HepG2 (cell line): ENCODE data around the gene TWNK. TPM values are rescaled to one million over a fixed set of nuclear protein-coding genes. Genes with fewer than 3 reads are reported as not detected.

Experiments
- AKAP8 ChIP-seq: sonication (generic); formaldehyde crosslinking; IDR thresholded peaks from 2 replicates; pipeline ENCODE4 v1.5.1; 2020; ENCODE audit warnings: mild to moderate bottlenecking, missing genetic modification reagents
- ATM ChIP-seq: fragments of 450-650 bp; IDR thresholded peaks from 2 replicates; pipeline ENCODE4 v1.7.1; 2017; ENCODE audit warnings: mild to moderate bottlenecking, borderline replicate concordance
- BCL6 ChIP-seq: IDR thresholded peaks from 2 replicates; pipeline ENCODE4 v1.6.1; 2016; ENCODE audit warnings: missing genetic modification reagents, missing compliant biosample characterization
- BHLHE40 ChIP-seq: IDR thresholded peaks from 2 replicates; pipeline ENCODE4 v1.6.1; 2011; ENCODE audit warnings: low read length, improper control_type of control experiment
- CEBPB ChIP-seq: IDR thresholded peaks from 2 replicates; pipeline ENCODE4 v1.6.1; 2011; ENCODE audit warnings: low read depth, low read length, improper control_type of control experiment, borderline replicate concordance
- DMAP1 ChIP-seq: IDR thresholded peaks from 2 replicates; pipeline ENCODE4 v1.6.1; 2016
- FOXA3 ChIP-seq: IDR thresholded peaks from 2 replicates; pipeline ENCODE4 v1.6.1; 2016; ENCODE audit warnings: missing genetic modification reagents, missing compliant biosample characterization
- HNRNPL ChIP-seq: fragments of 200-400 bp; formaldehyde crosslinking; IDR thresholded peaks from 2 replicates; pipeline ENCODE4 v1.6.1; 2017; ENCODE audit warnings: mild to moderate bottlenecking, low read depth, low read length
- KLF13 ChIP-seq: sonication (generic); formaldehyde crosslinking; IDR thresholded peaks from 2 replicates; pipeline ENCODE4 v1.4.0; 2020; ENCODE audit warnings: mild to moderate bottlenecking, missing genetic modification reagents
- MEIS1 ChIP-seq: sonication (generic); formaldehyde crosslinking; IDR thresholded peaks from 2 replicates; pipeline ENCODE4 v1.9.0; 2021; ENCODE audit warnings: mild to moderate bottlenecking, missing genetic modification reagents, moderate library complexity, borderline replicate concordance
- NR2C2 ChIP-seq: sonication (generic); formaldehyde crosslinking; IDR thresholded peaks from 2 replicates; pipeline ENCODE4 v1.4.0; 2020; ENCODE audit warnings: missing genetic modification reagents, mild to moderate bottlenecking, moderate library complexity, borderline replicate concordance
- POLR2AphosphoS5 ChIP-seq: IDR thresholded peaks from 2 replicates; pipeline ENCODE4 v1.6.1; 2012; ENCODE audit warnings: low read depth, low read length
- PRMT3 ChIP-seq: sonication (generic); formaldehyde crosslinking; IDR thresholded peaks from 2 replicates; pipeline ENCODE4 v1.8.1; 2022; ENCODE audit warnings: low read depth, mild to moderate bottlenecking, moderate library complexity, missing genetic modification reagents, borderline replicate concordance
- RBM22 ChIP-seq: fragments of 200-400 bp; formaldehyde crosslinking; optimal IDR thresholded peaks from 2 replicates; pipeline ENCODE3; 2017; ENCODE audit warnings: mild to moderate bottlenecking, low read length, moderate library complexity
- SPEN ChIP-seq: sonication (generic); formaldehyde crosslinking; IDR thresholded peaks from 2 replicates; pipeline ENCODE4 v1.5.1; 2020; ENCODE audit warnings: low read depth, mild to moderate bottlenecking, missing genetic modification reagents
- SRSF9 ChIP-seq: fragments of 200-400 bp; formaldehyde crosslinking; IDR thresholded peaks from 2 replicates; pipeline ENCODE4 v1.6.1; 2018; ENCODE audit warnings: borderline replicate concordance, mild to moderate bottlenecking, low read depth, low read length; ENCODE audit not compliant: insufficient read depth, poor library complexity, severe bottlenecking
- THYN1 ChIP-seq: sonication (generic); formaldehyde crosslinking; IDR thresholded peaks from 2 replicates; pipeline ENCODE4 v1.8.1; 2023; ENCODE audit warnings: low read depth, mild to moderate bottlenecking, moderate library complexity, missing genetic modification reagents, borderline replicate concordance
- ZNF430 ChIP-seq: sonication (generic); formaldehyde crosslinking; IDR thresholded peaks from 2 replicates; pipeline ENCODE4 v1.9.0; 2021; ENCODE audit warnings: mild to moderate bottlenecking, missing genetic modification reagents
- ZNF713 ChIP-seq: sonication (generic); formaldehyde crosslinking; IDR thresholded peaks from 2 replicates; pipeline ENCODE4 v1.4.0; 2020; ENCODE audit warnings: mild to moderate bottlenecking, missing genetic modification reagents
- ZNF775 ChIP-seq: sonication (generic); formaldehyde crosslinking; IDR thresholded peaks from 2 replicates; pipeline ENCODE4 v1.4.0; 2020; ENCODE audit warnings: missing genetic modification reagents, mild to moderate bottlenecking, moderate library complexity, borderline replicate concordance
- polyA plus RNA-seq, 8 experiments: library from polyadenylated mRNA; depleted of rRNA in 3 of 8; stranded (reverse) in 7 of 8; unstranded in 1 of 8; fragments of >200 nt; fragmentation: Illumina TruSeq in 4 of 8; extraction: Trizol in 4 of 8; gene quantifications; 2 replicates each; pipeline versions ENCODE4 v1.2.1 to v1.2.3, GENCODE V29; 2011 to 2016; ENCODE audit warnings: low read depth in 4 of 8, missing spikeins in 1 of 8, mixed read lengths in 1 of 8; ENCODE audit not compliant: insufficient read depth in 1 of 8
- total RNA-seq, 5 experiments: library from RNA; depleted of rRNA; stranded (reverse); fragments of >200 nt; fragmentation: Illumina TruSeq; extraction: Trizol; gene quantifications; 2 replicates each; pipeline ENCODE4 v1.2.3, GENCODE V29; 2016; ENCODE audit warnings: low read depth in 1 of 5
- TF ChIP-seq, protein P1 (sequence below): sonication (generic); formaldehyde crosslinking; IDR thresholded peaks from 2 replicates; pipeline ENCODE4 v1.8.1; 2023; ENCODE audit warnings: mild to moderate bottlenecking, missing genetic modification reagents, borderline replicate concordance
- TF ChIP-seq, protein P2 (sequence below): sonication (generic); formaldehyde crosslinking; IDR thresholded peaks from 2 replicates; pipeline ENCODE4 v1.4.0; 2020; ENCODE audit warnings: missing genetic modification reagents
- TF ChIP-seq, protein P3 (sequence below), 2 experiments: IDR thresholded peaks; 2 replicates each; pipeline ENCODE4 v1.6.1; 2011 to 2012; ENCODE audit warnings: low read length in 2 of 2, borderline replicate concordance in 1 of 2, low read depth in 1 of 2, mild to moderate bottlenecking in 1 of 2, moderate library complexity in 1 of 2
- TF ChIP-seq, protein P4 (sequence below): sonication (generic); formaldehyde crosslinking; IDR thresholded peaks from 2 replicates; pipeline ENCODE4 v1.4.0; 2020; ENCODE audit warnings: low read depth, mild to moderate bottlenecking, missing genetic modification reagents

Gene TWNK
- total and polyA plus RNA-seq, 2 of the 13 experiments (the other 11 are each of a cell fraction or from before 2014, with no cell fraction given): 10.7 to 16.5 TPM

DNA sequence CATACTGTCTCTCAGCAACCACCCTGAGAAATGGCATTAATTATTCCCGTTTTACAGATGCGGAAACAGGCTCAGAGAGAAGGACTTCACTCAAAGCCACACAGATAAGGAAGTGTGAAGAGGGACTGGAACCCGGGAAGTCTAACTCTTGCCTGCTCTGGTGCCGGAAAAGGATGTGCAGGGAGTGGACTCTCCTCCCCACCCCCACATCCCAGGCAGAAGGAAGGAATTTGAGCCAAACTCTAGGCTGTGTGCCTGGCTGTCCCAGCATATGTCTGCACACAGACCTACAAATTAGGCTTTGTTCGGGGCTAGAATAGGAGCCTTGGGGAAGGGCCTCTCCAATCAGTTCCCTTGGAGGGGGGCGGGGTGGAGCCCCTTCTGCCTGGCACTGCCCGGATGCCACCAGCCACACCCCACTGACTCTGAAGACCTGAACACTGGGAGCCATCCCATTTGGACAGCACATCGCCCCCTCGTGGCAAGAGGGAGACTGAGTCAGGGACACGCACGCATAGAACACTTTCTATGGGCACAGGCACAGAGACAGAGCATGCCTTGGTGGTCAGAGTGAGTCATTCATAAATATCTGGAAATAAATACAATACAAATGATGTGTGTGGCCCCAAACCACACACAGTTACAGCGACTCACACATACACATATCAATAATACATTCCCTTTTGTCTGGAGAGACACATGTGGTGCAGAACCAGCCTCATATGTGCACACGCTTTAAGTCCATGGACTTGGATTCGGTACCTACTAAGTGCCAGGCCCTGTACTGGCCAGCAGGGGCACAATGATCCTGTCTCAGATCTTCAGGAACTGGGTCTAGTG lies 25.4 kb downstream of the TWNK start (continued):
- no peak for TF ChIP-seq ZNF430 (CRISPR knock-in tag)
- no peak for TF ChIP-seq SRSF9
- no peak for TF ChIP-seq ZNF775 (CRISPR knock-in tag)
- no peak for TF ChIP-seq RBM22
- TF ChIP-seq ATM: no peak
- TF ChIP-seq, protein P1, sequence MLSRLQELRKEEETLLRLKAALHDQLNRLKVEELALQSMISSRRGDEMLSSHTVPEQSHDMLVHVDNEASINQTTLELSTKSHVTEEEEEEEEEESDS (CRISPR knock-in tag): no peak
- TF ChIP-seq ZNF713 (CRISPR knock-in tag): no peak
- peak; percentile 28; the same call in 1 of the 2 replicates for TF ChIP-seq BHLHE40
- peak; percentile 99 for TF ChIP-seq HNRNPL
- no peak for TF ChIP-seq SPEN (CRISPR knock-in tag)
- TF ChIP-seq, protein P2, sequence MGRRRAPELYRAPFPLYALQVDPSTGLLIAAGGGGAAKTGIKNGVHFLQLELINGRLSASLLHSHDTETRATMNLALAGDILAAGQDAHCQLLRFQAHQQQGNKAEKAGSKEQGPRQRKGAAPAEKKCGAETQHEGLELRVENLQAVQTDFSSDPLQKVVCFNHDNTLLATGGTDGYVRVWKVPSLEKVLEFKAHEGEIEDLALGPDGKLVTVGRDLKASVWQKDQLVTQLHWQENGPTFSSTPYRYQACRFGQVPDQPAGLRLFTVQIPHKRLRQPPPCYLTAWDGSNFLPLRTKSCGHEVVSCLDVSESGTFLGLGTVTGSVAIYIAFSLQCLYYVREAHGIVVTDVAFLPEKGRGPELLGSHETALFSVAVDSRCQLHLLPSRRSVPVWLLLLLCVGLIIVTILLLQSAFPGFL (CRISPR knock-in tag): no peak
- TF ChIP-seq THYN1: no peak
- no peak for TF ChIP-seq POLR2AphosphoS5
- TF ChIP-seq MEIS1: peak; percentile 58; the same call in 1 of the 2 replicates
- no peak for TF ChIP-seq AKAP8 (CRISPR knock-in tag)
- no peak for TF ChIP-seq BCL6 (CRISPR knock-in tag)
- TF ChIP-seq CEBPB: no peak
- TF ChIP-seq DMAP1 (CRISPR knock-in tag): peak; percentile 32; the same call in 1 of the 2 replicates
- peak; percentile 5; the same call in 1 of the 2 replicates for TF ChIP-seq FOXA3 (CRISPR knock-in tag)
- no peak for TF ChIP-seq PRMT3 (CRISPR knock-in tag)
- no peak for TF ChIP-seq KLF13 (CRISPR knock-in tag)
- peak; percentile 17; the same call in 1 of the 2 replicates for TF ChIP-seq NR2C2 (CRISPR knock-in tag)
- TF ChIP-seq, protein P3, sequence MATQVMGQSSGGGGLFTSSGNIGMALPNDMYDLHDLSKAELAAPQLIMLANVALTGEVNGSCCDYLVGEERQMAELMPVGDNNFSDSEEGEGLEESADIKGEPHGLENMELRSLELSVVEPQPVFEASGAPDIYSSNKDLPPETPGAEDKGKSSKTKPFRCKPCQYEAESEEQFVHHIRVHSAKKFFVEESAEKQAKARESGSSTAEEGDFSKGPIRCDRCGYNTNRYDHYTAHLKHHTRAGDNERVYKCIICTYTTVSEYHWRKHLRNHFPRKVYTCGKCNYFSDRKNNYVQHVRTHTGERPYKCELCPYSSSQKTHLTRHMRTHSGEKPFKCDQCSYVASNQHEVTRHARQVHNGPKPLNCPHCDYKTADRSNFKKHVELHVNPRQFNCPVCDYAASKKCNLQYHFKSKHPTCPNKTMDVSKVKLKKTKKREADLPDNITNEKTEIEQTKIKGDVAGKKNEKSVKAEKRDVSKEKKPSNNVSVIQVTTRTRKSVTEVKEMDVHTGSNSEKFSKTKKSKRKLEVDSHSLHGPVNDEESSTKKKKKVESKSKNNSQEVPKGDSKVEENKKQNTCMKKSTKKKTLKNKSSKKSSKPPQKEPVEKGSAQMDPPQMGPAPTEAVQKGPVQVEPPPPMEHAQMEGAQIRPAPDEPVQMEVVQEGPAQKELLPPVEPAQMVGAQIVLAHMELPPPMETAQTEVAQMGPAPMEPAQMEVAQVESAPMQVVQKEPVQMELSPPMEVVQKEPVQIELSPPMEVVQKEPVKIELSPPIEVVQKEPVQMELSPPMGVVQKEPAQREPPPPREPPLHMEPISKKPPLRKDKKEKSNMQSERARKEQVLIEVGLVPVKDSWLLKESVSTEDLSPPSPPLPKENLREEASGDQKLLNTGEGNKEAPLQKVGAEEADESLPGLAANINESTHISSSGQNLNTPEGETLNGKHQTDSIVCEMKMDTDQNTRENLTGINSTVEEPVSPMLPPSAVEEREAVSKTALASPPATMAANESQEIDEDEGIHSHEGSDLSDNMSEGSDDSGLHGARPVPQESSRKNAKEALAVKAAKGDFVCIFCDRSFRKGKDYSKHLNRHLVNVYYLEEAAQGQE (IDR thresholded peaks at IDR 0.05; ENCODE audit: borderline replicate concordance in 1 of 2, low read depth in 1 of 2, low read length in 2 of 2): no peak
- TF ChIP-seq, protein P4, sequence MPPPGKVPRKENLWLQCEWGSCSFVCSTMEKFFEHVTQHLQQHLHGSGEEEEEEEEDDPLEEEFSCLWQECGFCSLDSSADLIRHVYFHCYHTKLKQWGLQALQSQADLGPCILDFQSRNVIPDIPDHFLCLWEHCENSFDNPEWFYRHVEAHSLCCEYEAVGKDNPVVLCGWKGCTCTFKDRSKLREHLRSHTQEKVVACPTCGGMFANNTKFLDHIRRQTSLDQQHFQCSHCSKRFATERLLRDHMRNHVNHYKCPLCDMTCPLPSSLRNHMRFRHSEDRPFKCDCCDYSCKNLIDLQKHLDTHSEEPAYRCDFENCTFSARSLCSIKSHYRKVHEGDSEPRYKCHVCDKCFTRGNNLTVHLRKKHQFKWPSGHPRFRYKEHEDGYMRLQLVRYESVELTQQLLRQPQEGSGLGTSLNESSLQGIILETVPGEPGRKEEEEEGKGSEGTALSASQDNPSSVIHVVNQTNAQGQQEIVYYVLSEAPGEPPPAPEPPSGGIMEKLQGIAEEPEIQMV (CRISPR knock-in tag): no peak
